AG09319 (cell line): ENCODE data around the gene SCN5A.

Experiments used
- DNase-seq: peaks from one replicate; pipeline ENCODE4 v3.0.0-alpha.2; 2010; ENCODE audit warnings: low read depth; ENCODE audit errors: extremely low read depth
- TF ChIP-seq, protein P1 (sequence below): IDR thresholded peaks from 2 replicates; pipeline ENCODE4 v1.5.1; 2011; ENCODE audit warnings: low read depth, mild to moderate bottlenecking, inconsistent platforms, low read length, moderate library complexity

The SCN5A gene

GRCh38 chr3:38687321-38687720, 37.8 kb upstream of the SCN5A start:
- TF ChIP-seq, protein P1, sequence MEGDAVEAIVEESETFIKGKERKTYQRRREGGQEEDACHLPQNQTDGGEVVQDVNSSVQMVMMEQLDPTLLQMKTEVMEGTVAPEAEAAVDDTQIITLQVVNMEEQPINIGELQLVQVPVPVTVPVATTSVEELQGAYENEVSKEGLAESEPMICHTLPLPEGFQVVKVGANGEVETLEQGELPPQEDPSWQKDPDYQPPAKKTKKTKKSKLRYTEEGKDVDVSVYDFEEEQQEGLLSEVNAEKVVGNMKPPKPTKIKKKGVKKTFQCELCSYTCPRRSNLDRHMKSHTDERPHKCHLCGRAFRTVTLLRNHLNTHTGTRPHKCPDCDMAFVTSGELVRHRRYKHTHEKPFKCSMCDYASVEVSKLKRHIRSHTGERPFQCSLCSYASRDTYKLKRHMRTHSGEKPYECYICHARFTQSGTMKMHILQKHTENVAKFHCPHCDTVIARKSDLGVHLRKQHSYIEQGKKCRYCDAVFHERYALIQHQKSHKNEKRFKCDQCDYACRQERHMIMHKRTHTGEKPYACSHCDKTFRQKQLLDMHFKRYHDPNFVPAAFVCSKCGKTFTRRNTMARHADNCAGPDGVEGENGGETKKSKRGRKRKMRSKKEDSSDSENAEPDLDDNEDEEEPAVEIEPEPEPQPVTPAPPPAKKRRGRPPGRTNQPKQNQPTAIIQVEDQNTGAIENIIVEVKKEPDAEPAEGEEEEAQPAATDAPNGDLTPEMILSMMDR = no peak
- DNase-seq = no peak

DNA sequence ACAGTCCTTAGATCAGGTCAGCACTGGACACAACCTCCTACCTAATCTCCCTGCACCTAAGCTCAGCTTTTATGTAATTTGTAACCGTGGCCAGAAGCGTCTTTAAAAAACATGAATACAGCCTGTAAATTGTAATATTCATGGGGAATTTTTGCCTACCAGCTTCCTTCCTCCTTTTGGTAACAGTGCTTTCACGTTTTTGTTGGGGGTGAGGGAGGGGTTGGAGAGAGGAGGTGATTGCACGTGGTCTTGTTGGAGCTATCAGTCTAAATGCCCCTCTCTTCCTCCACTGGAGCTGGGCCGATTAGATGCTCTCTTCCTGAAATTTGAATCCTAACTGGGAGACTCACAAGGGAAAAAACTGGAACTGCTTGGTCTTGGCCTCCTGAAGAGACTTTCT, 35.1 kb upstream of the SCN5A start:
- TF ChIP-seq, protein P1 = no peak
- DNase-seq = no peak

DNA sequence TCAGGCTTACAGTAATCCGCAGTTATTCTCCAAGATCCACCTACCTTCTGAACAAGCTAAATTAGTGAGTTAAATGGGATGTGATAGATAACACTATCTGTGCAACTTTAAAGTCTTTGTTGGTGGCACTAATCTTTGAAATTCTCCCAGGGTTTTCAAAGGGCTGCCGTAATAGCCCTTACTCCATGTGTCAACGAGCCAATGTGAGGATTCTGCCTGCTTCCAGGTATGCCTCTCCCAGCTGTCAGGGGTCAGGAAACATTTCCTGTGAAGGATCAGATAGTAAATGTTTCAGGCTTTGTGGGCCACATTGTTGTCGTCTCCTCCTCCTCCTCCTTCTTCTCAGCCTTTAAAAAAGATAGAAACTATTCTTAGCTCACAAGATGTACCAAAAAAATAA, 20.2 kb upstream of the SCN5A start:
- no peak for DNase-seq

DNA sequence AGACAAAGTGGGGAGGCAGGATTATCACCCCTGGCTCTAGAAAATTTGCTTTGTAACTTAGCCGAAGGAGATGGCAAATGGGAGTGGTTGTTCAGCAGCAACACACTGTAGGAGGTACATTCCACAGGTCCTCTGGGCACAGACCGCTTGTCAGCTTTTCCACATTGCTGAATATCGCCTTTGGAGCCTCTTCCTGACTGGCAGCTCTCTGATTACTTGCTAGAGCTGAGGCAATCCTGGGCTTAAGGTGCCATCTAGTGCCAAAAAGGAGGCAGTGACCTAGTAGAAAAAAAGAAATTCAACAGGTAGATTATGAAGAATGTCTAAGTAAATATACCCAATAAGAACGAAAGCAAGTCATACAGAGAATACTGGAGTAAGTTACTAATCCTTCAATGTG, 13.1 kb upstream of the SCN5A start:
- DNase-seq = no peak
- TF ChIP-seq, protein P1 = peak; percentile 22

More for the DNA sequence above, 20.2 kb upstream of the SCN5A start:
- TF ChIP-seq, protein P1 = no peak

- no peak for DNase-seq
- TF ChIP-seq, protein P1 = no peak
Measured at GRCh38 chr3:38658841-38659240, 9.4 kb upstream of the SCN5A start.

- TF ChIP-seq, protein P1 = no peak
- DNase-seq = no peak
Measured at GRCh38 chr3:38657369-38657768, 7.9 kb upstream of the SCN5A start.

- no peak for DNase-seq
- TF ChIP-seq, protein P1 = peak; percentile 46
Measured at GRCh38 chr3:38655708-38656300, 6.3 kb upstream of the SCN5A start.
